Smooth muscle cell (in vitro differentiated cells): ENCODE measurements around the gene LAMA2. TPM values are rescaled to one million over a fixed set of nuclear protein-coding genes. Genes with fewer than 3 reads are reported as not detected.

Source experiments
- DNase-seq: peaks from one replicate; lab custom pipeline; 2025; ENCODE audit not compliant: unreplicated experiment; lab: John Stamatoyannopoulos, UW
- H2AFZ ChIP-seq: fragments of 200-600 bp; sonication (generic); 2 replicates; pipeline ENCODE4 v1.6.0; 2016; ENCODE audit warnings: antibody characterized with exemption, low read depth, mild to moderate bottlenecking
- H3F3A ChIP-seq: fragments of 200-600 bp; sonication (generic); 2 replicates; pipeline ENCODE4 v1.6.0; 2017; ENCODE audit warnings: antibody characterized with exemption, low read depth
- H3K27ac ChIP-seq: fragments of 200-600 bp; sonication (generic); 2 replicates; pipeline ENCODE4 v1.5.1; 2016; ENCODE audit warnings: low read depth, mild to moderate bottlenecking
- H3K27me3 ChIP-seq: fragments of 200-600 bp; sonication (generic); 2 replicates; pipeline ENCODE4 v1.6.1; 2016; ENCODE audit warnings: low read depth, mild to moderate bottlenecking
- H3K36me3 ChIP-seq: fragments of 200-600 bp; sonication (generic); 2 replicates; pipeline ENCODE4 v1.5.1; 2016; ENCODE audit warnings: low read depth
- H3K4me1 ChIP-seq: fragments of 200-600 bp; sonication (generic); 2 replicates; pipeline ENCODE4 v1.5.1; 2016; ENCODE audit warnings: low read depth
- H3K4me2 ChIP-seq: fragments of 200-600 bp; sonication (generic); 2 replicates; pipeline ENCODE4 v1.6.0; 2016; ENCODE audit warnings: mild to moderate bottlenecking
- H3K4me3 ChIP-seq: fragments of 200-600 bp; sonication (generic); 2 replicates; pipeline ENCODE4 v1.5.1; 2016; ENCODE audit warnings: mild to moderate bottlenecking
- H3K79me2 ChIP-seq: fragments of 200-600 bp; sonication (generic); 2 replicates; pipeline ENCODE4 v1.6.0; 2016; ENCODE audit warnings: low read depth, mild to moderate bottlenecking
- H3K9ac ChIP-seq: fragments of 200-600 bp; sonication (generic); 2 replicates; pipeline ENCODE4 v1.6.0; 2016; ENCODE audit warnings: low read depth
- H3K9me3 ChIP-seq: fragments of 200-600 bp; sonication (generic); replicated peaks from 2 replicates; pipeline ENCODE4 v1.5.1; 2016; ENCODE audit warnings: low read depth
- H4K20me1 ChIP-seq: fragments of 200-600 bp; sonication (generic); 2 replicates; pipeline ENCODE4 v1.6.0; 2016; ENCODE audit warnings: low read depth
- WGBS: methylation state at CpG from one replicate; pipeline ENCODE4 v1.1.7; 2016; ENCODE audit warnings: low lambda C conversion rate; 5-methylcytosine and 5-hydroxymethylcytosine counted together
- polyA plus RNA-seq: library from polyadenylated mRNA; unstranded; fragments of >200 nt; fragmentation: Nextera tagmentation; extraction: Ambion mirVana; gene quantifications from 2 replicates; pipeline ENCODE4 v1.2.1, GENCODE V29; 2016
- total RNA-seq: library from RNA; depleted of rRNA; stranded (reverse); fragments of >200 nt; gene quantifications from 2 replicates; pipeline ENCODE4 v1.2.3, GENCODE V29; 2014
- TF ChIP-seq, protein P1 (sequence below): fragments of 200-600 bp; sonication (generic); IDR thresholded peaks from 2 replicates; pipeline ENCODE4 v1.5.1; 2017; ENCODE audit warnings: borderline replicate concordance, mild to moderate bottlenecking, antibody characterized with exemption; ENCODE audit not compliant: insufficient read depth, poor library complexity, severe bottlenecking

LAMA2 gene
- total and polyA plus RNA-seq, 2 experiments from 2014 or later = 21.7 to 92.9 TPM

GRCh38 chr6:129475477-129476247 lies 592.7 kb downstream of the LAMA2 start:
- Histone ChIP-seq H3K27ac (no peak overlapping the region), H2AFZ (no peak overlapping the region), H3K27me3 (no peaks in the 10 kb centered on the region), H4K20me1 (no peaks in the 10 kb centered on the region), H3K36me3 (no peaks in the 10 kb centered on the region), H3K79me2 (no peaks in the 10 kb centered on the region), H3K9me3 (no peaks in the 10 kb centered on the region), H3K4me2 (no peak overlapping the region), H3K4me3 (no peak overlapping the region), H3F3A (no peaks in the 10 kb centered on the region), H3K4me1 (peaks cover 3% of the 10 kb centered on the region), H3K9ac (no peak overlapping the region)
- DNase-seq = no peak
- TF ChIP-seq, protein P1, sequence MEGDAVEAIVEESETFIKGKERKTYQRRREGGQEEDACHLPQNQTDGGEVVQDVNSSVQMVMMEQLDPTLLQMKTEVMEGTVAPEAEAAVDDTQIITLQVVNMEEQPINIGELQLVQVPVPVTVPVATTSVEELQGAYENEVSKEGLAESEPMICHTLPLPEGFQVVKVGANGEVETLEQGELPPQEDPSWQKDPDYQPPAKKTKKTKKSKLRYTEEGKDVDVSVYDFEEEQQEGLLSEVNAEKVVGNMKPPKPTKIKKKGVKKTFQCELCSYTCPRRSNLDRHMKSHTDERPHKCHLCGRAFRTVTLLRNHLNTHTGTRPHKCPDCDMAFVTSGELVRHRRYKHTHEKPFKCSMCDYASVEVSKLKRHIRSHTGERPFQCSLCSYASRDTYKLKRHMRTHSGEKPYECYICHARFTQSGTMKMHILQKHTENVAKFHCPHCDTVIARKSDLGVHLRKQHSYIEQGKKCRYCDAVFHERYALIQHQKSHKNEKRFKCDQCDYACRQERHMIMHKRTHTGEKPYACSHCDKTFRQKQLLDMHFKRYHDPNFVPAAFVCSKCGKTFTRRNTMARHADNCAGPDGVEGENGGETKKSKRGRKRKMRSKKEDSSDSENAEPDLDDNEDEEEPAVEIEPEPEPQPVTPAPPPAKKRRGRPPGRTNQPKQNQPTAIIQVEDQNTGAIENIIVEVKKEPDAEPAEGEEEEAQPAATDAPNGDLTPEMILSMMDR = no peak
- 81% methylated on average over 7 of the region's 7 CpGs for WGBS

GRCh38 chr6:129476248-129476564 lies 593.3 kb downstream of the LAMA2 start:
- Histone ChIP-seq H3K36me3 (no peaks in the 10 kb centered on the region), H3K9me3 (no peaks in the 10 kb centered on the region), H3K79me2 (no peaks in the 10 kb centered on the region), H4K20me1 (no peaks in the 10 kb centered on the region), H3K9ac (no peak overlapping the region), H3K27me3 (no peaks in the 10 kb centered on the region), H3K4me1 (peaks cover 3% of the 10 kb centered on the region), H2AFZ (no peak overlapping the region), H3K4me3 (no peak overlapping the region), H3K27ac (no peak overlapping the region), H3F3A (no peaks in the 10 kb centered on the region), H3K4me2 (no peak overlapping the region)
- 95% methylated on average over 4 of the region's 4 CpGs for WGBS
- TF ChIP-seq, protein P1 = no peak
- no peak for DNase-seq

DNA sequence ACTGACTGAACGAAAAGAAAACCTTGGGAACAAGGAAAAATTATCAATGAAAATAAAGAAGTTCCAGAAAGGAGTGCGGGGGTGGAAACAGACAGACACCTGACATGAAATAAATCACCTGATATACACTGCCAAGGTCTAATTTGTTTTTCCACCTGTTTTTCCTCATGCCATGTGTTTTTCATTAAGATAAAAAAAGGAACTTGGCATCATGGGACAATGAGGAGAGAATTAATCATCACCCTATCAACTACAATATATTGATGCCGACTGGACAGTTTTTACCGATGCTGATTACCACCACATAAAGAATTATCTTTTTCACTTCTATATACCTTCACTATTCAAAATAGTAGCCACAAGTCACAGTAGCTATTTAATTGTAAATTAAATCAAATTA lies 593.9 kb downstream of the LAMA2 start:
- TF ChIP-seq, protein P1 = no peak
- Histone ChIP-seq H2AFZ (no peak overlapping the region), H3F3A (no peaks in the 10 kb centered on the region), H3K4me3 (no peak overlapping the region), H3K9me3 (no peaks in the 10 kb centered on the region), H3K36me3 (no peaks in the 10 kb centered on the region), H4K20me1 (no peaks in the 10 kb centered on the region), H3K79me2 (no peaks in the 10 kb centered on the region), H3K9ac (no peak overlapping the region), H3K4me2 (no peak overlapping the region), H3K27ac (no peak overlapping the region), H3K4me1 (peaks cover 3% of the 10 kb centered on the region), H3K27me3 (no peaks in the 10 kb centered on the region)
- no peak for DNase-seq
- 94% methylated on average over 4 of the region's 4 CpGs for WGBS

- Histone ChIP-seq H3F3A (no peaks in the 10 kb centered on the region), H3K27ac (no peak overlapping the region), H3K9ac (no peak overlapping the region), H3K27me3 (no peaks in the 10 kb centered on the region), H3K36me3 (no peaks in the 10 kb centered on the region), H3K4me2 (no peak overlapping the region), H3K79me2 (no peaks in the 10 kb centered on the region), H3K4me3 (no peak overlapping the region), H2AFZ (no peak overlapping the region), H3K9me3 (no peaks in the 10 kb centered on the region), H3K4me1 (peaks cover 3% of the 10 kb centered on the region), H4K20me1 (no peaks in the 10 kb centered on the region)
- no peak for DNase-seq
- WGBS = 94% methylated on average over 4 of the region's 4 CpGs
- TF ChIP-seq, protein P1 = no peak
Measured at GRCh38 chr6:129478379-129478778, 595.4 kb downstream of the LAMA2 start.
